ENCODE results near the gene PHYKPL.

PHYKPL gene

GRCh38 chr5:178204182-178204934 is 28.2 kb downstream of the PHYKPL start, which contains the start of gene HNRNPAB:
Gene HNRNPAB (plus strand): TSS chr5:178204533. CDS start chr5:178204838, 305 bp downstream.
- H3K36me3 ChIP-seq, result peaks cover 16 to 38% (median 32%) of the 10 kb centered on the region in 3 donors
- H3K4me3 ChIP-seq, result peak within 1 kb of the TSS; percentile 83 to 92
- TF ChIP-seq CTCF (IDR thresholded peaks at IDR 0.05), result peak in 1 of 2 experiments; percentile 26
- intact Hi-C loops (cut with DNase I; ENCODE audit: low total_unique reads), result loop anchor here (2.0 kb wide), 1 partner anchor 50 kb away; no protein-coding TSS in a partner anchor
- H3K27me3 ChIP-seq, result no peaks in the 10 kb centered on the region
- peaks cover 0 to 27% (median 18%) of the 10 kb centered on the region in 4 donors for H3K4me1 ChIP-seq
- no peaks in the 10 kb centered on the region for H3K9me3 ChIP-seq
- peak within 1 kb of the TSS; percentile 83 to 90 for H3K27ac ChIP-seq
- peak; percentile 93 to 97 for DNase-seq

- H3K27ac ChIP-seq, result peak overlapping the region; percentile 83 to 90
- H3K4me1 ChIP-seq, result peaks cover 0 to 27% (median 18%) of the 10 kb centered on the region in 4 donors
- no peak for DNase-seq
- H3K36me3 ChIP-seq, result peaks cover 10 to 31% (median 26%) of the 10 kb centered on the region in 3 donors
- intact Hi-C loops (cut with DNase I; ENCODE audit: low total_unique reads), result loop anchor here (2.0 kb wide), 1 partner anchor 49 kb away; no protein-coding TSS in a partner anchor
- no peaks in the 10 kb centered on the region for H3K27me3 ChIP-seq
- TF ChIP-seq CTCF (IDR thresholded peaks at IDR 0.05), result no peak
- H3K9me3 ChIP-seq, result no peaks in the 10 kb centered on the region
- H3K4me3 ChIP-seq, result peak overlapping the region; percentile 83 to 92
These were observed 28.9 kb downstream of the PHYKPL start for GRCh38 chr5:178203670-178204181.

GRCh38 chr5:178202541-178202940 is 30.1 kb downstream of the PHYKPL start:
- Histone ChIP-seq H3K4me1 (peaks cover 0 to 27% (median 18%) of the 10 kb centered on the region in 4 donors), H3K4me3 (no peak overlapping the region), H3K36me3 (peaks cover 0 to 20% (median 14%) of the 10 kb centered on the region in 3 donors), H3K27me3 (no peaks in the 10 kb centered on the region), H3K9me3 (no peaks in the 10 kb centered on the region), H3K27ac (no peak overlapping the region)
- intact Hi-C loops (cut with DNase I; ENCODE audit: low total_unique reads), result no loop called here
- TF ChIP-seq CTCF (IDR thresholded peaks at IDR 0.05), result no peak
- no peak for DNase-seq

GRCh38 chr5:178201927-178202235 is 30.7 kb downstream of the PHYKPL start:
- no peak for TF ChIP-seq CTCF (IDR thresholded peaks at IDR 0.05)
- DNase-seq, result no peak
- no peaks in the 10 kb centered on the region for H3K27me3 ChIP-seq
- no peak overlapping the region for H3K27ac ChIP-seq
- H3K9me3 ChIP-seq, result no peaks in the 10 kb centered on the region
- H3K4me3 ChIP-seq, result no peak overlapping the region
- H3K4me1 ChIP-seq, result peaks cover 0 to 21% (median 16%) of the 10 kb centered on the region in 4 donors
- H3K36me3 ChIP-seq, result peaks cover 0 to 13% (median 8%) of the 10 kb centered on the region in 3 donors
- intact Hi-C loops (cut with DNase I; ENCODE audit: low total_unique reads), result no loop called here

GRCh38 chr5:178201221-178201926 is 31.2 kb downstream of the PHYKPL start:
- Histone ChIP-seq H3K9me3 (no peaks in the 10 kb centered on the region), H3K27ac (no peak overlapping the region), H3K27me3 (no peaks in the 10 kb centered on the region), H3K4me1 (peaks cover 0 to 16% (median 11%) of the 10 kb centered on the region in 4 donors), H3K4me3 (no peak overlapping the region), H3K36me3 (peaks cover 0 to 8% (median 3%) of the 10 kb centered on the region in 3 donors)
- no peak for TF ChIP-seq CTCF (IDR thresholded peaks at IDR 0.05)
- intact Hi-C loops (cut with DNase I; ENCODE audit: low total_unique reads), result no loop called here
- DNase-seq, result no peak

Data from tibial artery (tissue), 4 donors.